Epithelial cell of esophagus (primary cell): ENCODE measurements around the gene TMEM33.
"Not testable (repeated sequence)": the region's sequence is repeated elsewhere in the genome, so short reads cannot be mapped to it uniquely, and the experiment has no call there.

Experiments used
- DNase-seq: peaks from one replicate; pipeline ENCODE4 v3.0.0; 2010; ENCODE audit warnings: low read depth
- H3K4me3 ChIP-seq: 2 replicates; pipeline ENCODE4 v1.5.1; 2011; ENCODE audit warnings: mild to moderate bottlenecking, low read length, control low read depth
- CTCF ChIP-seq: IDR thresholded peaks from 2 replicates; pipeline ENCODE4 v1.5.1; 2011; ENCODE audit warnings: low read depth, mild to moderate bottlenecking, low read length, control low read depth, inconsistent platforms; ENCODE audit not compliant: insufficient read depth; ENCODE audit errors: missing control alignments

The TMEM33 gene

GRCh38 chr4:41890085-41890484 is 45.1 kb upstream of the TMEM33 start:
- TF ChIP-seq CTCF = no peak

GRCh38 chr4:41896648-41897047 is 38.6 kb upstream of the TMEM33 start:
- DNase-seq = no peak
- no peak overlapping the region for H3K4me3 ChIP-seq
- no peak for TF ChIP-seq CTCF

More at GRCh38 chr4:41890085-41890484, 45.1 kb upstream of the TMEM33 start:
- no peak overlapping the region for H3K4me3 ChIP-seq
- DNase-seq = no peak

GRCh38 chr4:41897698-41898097 is 37.5 kb upstream of the TMEM33 start:
- no peak for TF ChIP-seq CTCF
- H3K4me3 ChIP-seq = no peak overlapping the region
- DNase-seq = no peak

GRCh38 chr4:41909136-41909535 is 26.1 kb upstream of the TMEM33 start:
- not testable (repeated sequence) for H3K4me3 ChIP-seq

GRCh38 chr4:41912546-41912945 is 22.7 kb upstream of the TMEM33 start:
- TF ChIP-seq CTCF = no peak
- no peak for DNase-seq

More at GRCh38 chr4:41909136-41909535, 26.1 kb upstream of the TMEM33 start:
- peak; percentile 15 for DNase-seq

GRCh38 chr4:41913509-41913908 is 21.7 kb upstream of the TMEM33 start:
- no peak for DNase-seq
- no peak overlapping the region for H3K4me3 ChIP-seq
- no peak for TF ChIP-seq CTCF

More at GRCh38 chr4:41912546-41912945, 22.7 kb upstream of the TMEM33 start:
- no peak overlapping the region for H3K4me3 ChIP-seq

- TF ChIP-seq CTCF = no peak
- no peak for DNase-seq
- no peak overlapping the region for H3K4me3 ChIP-seq
Measured at GRCh38 chr4:41918278-41918677, 17.0 kb upstream of the TMEM33 start.

GRCh38 chr4:41920416-41920815 is 14.8 kb upstream of the TMEM33 start:
- not testable (repeated sequence) for H3K4me3 ChIP-seq, DNase-seq
